Peyer's patch (tissue), 4 donors: ENCODE measurements around the gene CENPX.

Source experiments
- POLR2A ChIP-seq, 2 donors: fragments of 450-650 bp; IDR thresholded peaks; one replicate each; pipeline ENCODE4 v1.5.1; 2017; ENCODE audit warnings: antibody characterized with exemption in 2 of 2, mild to moderate bottlenecking in 2 of 2, moderate library complexity in 2 of 2
- TF ChIP-seq, protein P1 (sequence below), 6 experiments: fragments of 450-650 bp in 4 of 6; fragments of 200-600 bp in 2 of 6; sonication (generic) in 1 of 6; IDR thresholded peaks; one replicate each; pipeline ENCODE4 v1.5.1; 2017 to 2019; ENCODE audit warnings: antibody characterized with exemption in 6 of 6, mild to moderate bottlenecking in 3 of 6, moderate library complexity in 1 of 6

- TF ChIP-seq POLR2A (IDR thresholded peaks at IDR 0.05): no peak
- TF ChIP-seq, protein P1, sequence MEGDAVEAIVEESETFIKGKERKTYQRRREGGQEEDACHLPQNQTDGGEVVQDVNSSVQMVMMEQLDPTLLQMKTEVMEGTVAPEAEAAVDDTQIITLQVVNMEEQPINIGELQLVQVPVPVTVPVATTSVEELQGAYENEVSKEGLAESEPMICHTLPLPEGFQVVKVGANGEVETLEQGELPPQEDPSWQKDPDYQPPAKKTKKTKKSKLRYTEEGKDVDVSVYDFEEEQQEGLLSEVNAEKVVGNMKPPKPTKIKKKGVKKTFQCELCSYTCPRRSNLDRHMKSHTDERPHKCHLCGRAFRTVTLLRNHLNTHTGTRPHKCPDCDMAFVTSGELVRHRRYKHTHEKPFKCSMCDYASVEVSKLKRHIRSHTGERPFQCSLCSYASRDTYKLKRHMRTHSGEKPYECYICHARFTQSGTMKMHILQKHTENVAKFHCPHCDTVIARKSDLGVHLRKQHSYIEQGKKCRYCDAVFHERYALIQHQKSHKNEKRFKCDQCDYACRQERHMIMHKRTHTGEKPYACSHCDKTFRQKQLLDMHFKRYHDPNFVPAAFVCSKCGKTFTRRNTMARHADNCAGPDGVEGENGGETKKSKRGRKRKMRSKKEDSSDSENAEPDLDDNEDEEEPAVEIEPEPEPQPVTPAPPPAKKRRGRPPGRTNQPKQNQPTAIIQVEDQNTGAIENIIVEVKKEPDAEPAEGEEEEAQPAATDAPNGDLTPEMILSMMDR (IDR thresholded peaks at IDR 0.05): no peak
These were observed 23.1 kb downstream of the CENPX start for GRCh38 chr17:81999587-81999975.
